ENCODE measurements around the gene PRAMEF20.
"Not testable (repeated sequence)": the region's sequence is repeated elsewhere in the genome, so short reads cannot be mapped to it uniquely, and the experiment has no call there.

DNA sequence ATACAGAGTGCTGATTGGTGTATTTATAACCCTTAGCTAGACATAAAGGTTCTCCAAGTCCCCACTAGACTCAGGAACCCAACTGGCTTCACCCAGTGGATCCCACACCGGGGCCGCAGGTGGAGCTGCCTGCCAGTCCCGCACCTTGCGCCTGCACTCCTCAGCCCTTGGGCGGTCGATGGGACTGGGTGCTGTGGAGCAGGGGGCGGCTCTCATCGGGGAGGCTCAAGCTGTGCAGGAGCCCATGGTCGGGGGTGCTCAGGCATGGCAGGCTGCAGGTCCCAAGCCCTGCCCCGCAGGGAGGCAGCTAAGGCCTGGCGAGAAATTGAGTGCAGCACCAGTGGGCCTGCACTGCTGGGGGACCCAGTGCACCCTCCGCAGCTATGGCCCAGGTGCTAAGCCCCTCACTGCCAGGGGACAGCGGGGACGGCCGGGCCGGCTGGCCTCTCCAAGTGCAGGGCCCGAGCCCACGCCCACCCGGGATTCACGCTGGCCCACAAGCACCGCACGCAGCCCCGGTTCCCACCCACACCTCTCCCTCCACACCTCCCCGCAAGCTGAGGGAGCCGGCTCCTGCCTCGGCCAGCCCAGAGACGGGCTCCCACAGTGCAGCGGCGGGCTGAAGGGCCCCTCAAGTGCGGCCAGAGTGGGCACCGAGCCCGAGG is 23.6 kb downstream of the PRAMEF20 start:
- TF ChIP-seq EZH2 (IDR thresholded peaks at IDR 0.05; ENCODE audit: insufficient read depth, poor library complexity, severe bottlenecking); EZH2phosphoT487 (IDR thresholded peaks at IDR 0.05; ENCODE audit: insufficient read depth, low read depth): not testable (repeated sequence)

Data from GM23248 (cell line).